ENCODE measurements around the gene MORC4. TPM values are rescaled to one million over a fixed set of nuclear protein-coding genes. Genes with fewer than 3 reads are reported as not detected.

Gene MORC4
- polyA plus RNA-seq, 1 donor from 2014 or later, result 7.5 TPM

- Histone ChIP-seq H3K27ac (ENCODE audit: low read length) (no peak overlapping the region), H3F3A (ENCODE audit: insufficient read depth, low read length, poor library complexity, severe bottlenecking) (no peaks in the 10 kb centered on the region), H4K20me1 (ENCODE audit: insufficient read depth) (no peaks in the 10 kb centered on the region), H3K4me2 (ENCODE audit: low read length) (no peak overlapping the region), H3K36me3 (ENCODE audit: insufficient read depth, low read length) (no peaks in the 10 kb centered on the region), H3K9ac (ENCODE audit: low read length) (no peak overlapping the region), H3K9me2 (ENCODE audit: insufficient read depth, low read length) (no peaks in the 10 kb centered on the region), H3K79me2 (replicated peaks; ENCODE audit: insufficient read depth, low read length) (no peaks in the 10 kb centered on the region), H3K4me3 (ENCODE audit: low read length) (no peak overlapping the region), H2AFZ (ENCODE audit: low read depth, low read length) (no peak overlapping the region), H3K9me3 (ENCODE audit: low read length) (no peaks in the 10 kb centered on the region), H3K27me3 (ENCODE audit: insufficient read depth, low read depth, low read length) (no peaks in the 10 kb centered on the region)
- TF ChIP-seq EZH2 (IDR thresholded peaks at IDR 0.05; ENCODE audit: borderline replicate concordance, insufficient read depth, low read length, poor library complexity, severe bottlenecking), result no peak
- TF ChIP-seq CTCF (IDR thresholded peaks at IDR 0.05; ENCODE audit: poor library complexity, severe bottlenecking), result no peak
- TF ChIP-seq MXI1 (conservative IDR thresholded peaks at IDR 0.05; ENCODE audit: poor library complexity, severe bottlenecking), result no peak
- no peak for TF ChIP-seq RAD21 (conservative IDR thresholded peaks at IDR 0.05)
- TF ChIP-seq EP300 (conservative IDR thresholded peaks at IDR 0.05; ENCODE audit: poor library complexity, severe bottlenecking), result no peak
- no peak for TF ChIP-seq SMC3 (conservative IDR thresholded peaks at IDR 0.05; ENCODE audit: poor library complexity)
- no peak for TF ChIP-seq TAF1 (IDR thresholded peaks at IDR 0.05; ENCODE audit: low read depth)
- TF ChIP-seq POLR2AphosphoS5 (IDR thresholded peaks at IDR 0.05), result no peak
- no peak for TF ChIP-seq REST (IDR thresholded peaks at IDR 0.05; ENCODE audit: borderline replicate concordance)
Observed at GRCh38 chrX:106905064-106905708, 94.8 kb downstream of the MORC4 start.

GRCh38 chrX:106903856-106904528 lies 96.0 kb downstream of the MORC4 start:
- Histone ChIP-seq H3K27ac (ENCODE audit: low read length) (no peak overlapping the region), H2AFZ (ENCODE audit: low read depth, low read length) (no peak overlapping the region), H3K4me2 (ENCODE audit: low read length) (no peak overlapping the region), H3K9me2 (ENCODE audit: insufficient read depth, low read length) (no peaks in the 10 kb centered on the region), H3K79me2 (replicated peaks; ENCODE audit: insufficient read depth, low read length) (no peaks in the 10 kb centered on the region), H4K20me1 (ENCODE audit: insufficient read depth) (no peaks in the 10 kb centered on the region), H3K4me3 (ENCODE audit: low read length) (no peak overlapping the region), H3F3A (ENCODE audit: insufficient read depth, low read length, poor library complexity, severe bottlenecking) (no peaks in the 10 kb centered on the region), H3K9ac (ENCODE audit: low read length) (no peak overlapping the region), H3K36me3 (ENCODE audit: insufficient read depth, low read length) (no peaks in the 10 kb centered on the region), H3K9me3 (ENCODE audit: low read length) (no peaks in the 10 kb centered on the region), H3K27me3 (ENCODE audit: insufficient read depth, low read depth, low read length) (no peaks in the 10 kb centered on the region)
- no peak for TF ChIP-seq CTCF (IDR thresholded peaks at IDR 0.05; ENCODE audit: poor library complexity, severe bottlenecking)
- no peak for TF ChIP-seq EP300 (conservative IDR thresholded peaks at IDR 0.05; ENCODE audit: poor library complexity, severe bottlenecking)
- no peak for TF ChIP-seq REST (IDR thresholded peaks at IDR 0.05; ENCODE audit: borderline replicate concordance)
- TF ChIP-seq SMC3 (conservative IDR thresholded peaks at IDR 0.05; ENCODE audit: poor library complexity), result no peak
- no peak for TF ChIP-seq TAF1 (IDR thresholded peaks at IDR 0.05; ENCODE audit: low read depth)
- TF ChIP-seq POLR2AphosphoS5 (IDR thresholded peaks at IDR 0.05), result no peak
- TF ChIP-seq EZH2 (IDR thresholded peaks at IDR 0.05; ENCODE audit: borderline replicate concordance, insufficient read depth, low read length, poor library complexity, severe bottlenecking), result no peak
- TF ChIP-seq RAD21 (conservative IDR thresholded peaks at IDR 0.05), result no peak
- TF ChIP-seq MXI1 (conservative IDR thresholded peaks at IDR 0.05; ENCODE audit: poor library complexity, severe bottlenecking), result no peak

All from neural cell (in vitro differentiated cells).